GM21825 (cell line): Measurements from ENCODE around the gene TOLLIP.

Source experiments
- ATAC-seq: cut with Tn5 transposase; IDR thresholded peaks from one replicate; pipeline ENCODE4 v1.9.1; 2021; ENCODE audit warnings: mild to moderate bottlenecking, moderate library complexity; ENCODE audit not compliant: unreplicated experiment

TOLLIP gene

GRCh38 chr11:1224491-1225385 lies 84.7 kb downstream of the TOLLIP start:
- ATAC-seq, result no peak
